GM23338 (cell line): Measurements from ENCODE around the gene RELL1.

Experiments
- CTCF ChIP-seq, 2 experiments: fragments of 200-600 bp in 1 of 2; sonication (generic) in 1 of 2; conservative IDR thresholded peaks; 2 replicates each; pipeline versions ENCODE4 v1.5.1 to v1.6.1; 2016 to 2017; ENCODE audit warnings: antibody characterized with exemption in 2 of 2, low read depth in 2 of 2, mild to moderate bottlenecking in 2 of 2, moderate library complexity in 1 of 2
- EZH2 ChIP-seq: fragments of 200-600 bp; sonication (generic); IDR thresholded peaks from one replicate; pipeline ENCODE4 v1.8.0; 2017; ENCODE audit warnings: antibody characterized with exemption, mild to moderate bottlenecking, low read depth; ENCODE audit not compliant: unreplicated experiment
- EZH2phosphoT487 ChIP-seq: fragments of 200-600 bp; sonication (generic); IDR thresholded peaks from one replicate; pipeline ENCODE4 v1.8.1; 2018; ENCODE audit warnings: antibody characterized with exemption; ENCODE audit not compliant: unreplicated experiment
- JUNB ChIP-seq: IDR thresholded peaks from one replicate; pipeline ENCODE4 v1.6.1; 2016; ENCODE audit warnings: antibody characterized with exemption; ENCODE audit not compliant: unreplicated experiment
- POLR2AphosphoS5 ChIP-seq: IDR thresholded peaks from 2 replicates; pipeline ENCODE4 v1.6.1; 2016; ENCODE audit warnings: antibody characterized with exemption, low read depth

- no peak for TF ChIP-seq CTCF (conservative IDR thresholded peaks at IDR 0.05; ENCODE audit: low read depth in 2 of 2)
- no peak for TF ChIP-seq POLR2AphosphoS5
- no peak for TF ChIP-seq JUNB
- no peak for TF ChIP-seq EZH2phosphoT487
- TF ChIP-seq EZH2: no peak
Observed at GRCh38 chr4:37603711-37604110, 82.5 kb downstream of the RELL1 start.
